ENCODE results near the gene MYO9B.
A peak's percentile ranks its signal among the peaks of the same experiment; 100 is the strongest.
"Not testable (repeated sequence)": the region's sequence is repeated elsewhere in the genome, so short reads cannot be mapped to it uniquely, and the experiment has no call there.

MYO9B gene

DNA sequence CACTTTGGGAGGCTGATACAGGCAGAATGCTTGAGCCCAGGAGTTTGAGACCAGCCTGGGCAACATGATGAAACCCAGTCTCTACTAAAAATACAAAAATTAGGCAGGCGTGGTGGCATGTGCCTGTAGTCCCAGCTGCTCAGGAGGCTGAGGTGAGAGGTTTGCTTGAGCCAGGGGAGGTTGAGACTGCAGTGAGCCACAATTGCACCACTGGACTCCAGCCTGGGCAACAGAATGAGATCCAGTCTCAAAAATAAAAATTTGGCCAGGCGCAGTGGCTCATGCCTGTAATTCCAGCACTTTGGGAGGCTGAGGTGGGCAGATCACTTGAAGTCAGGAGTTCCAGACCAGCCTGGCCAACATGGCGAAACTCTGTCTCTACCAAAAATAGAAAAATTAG is 19.1 kb downstream of the MYO9B start:
- DNase-seq, result not testable (repeated sequence)

DNA sequence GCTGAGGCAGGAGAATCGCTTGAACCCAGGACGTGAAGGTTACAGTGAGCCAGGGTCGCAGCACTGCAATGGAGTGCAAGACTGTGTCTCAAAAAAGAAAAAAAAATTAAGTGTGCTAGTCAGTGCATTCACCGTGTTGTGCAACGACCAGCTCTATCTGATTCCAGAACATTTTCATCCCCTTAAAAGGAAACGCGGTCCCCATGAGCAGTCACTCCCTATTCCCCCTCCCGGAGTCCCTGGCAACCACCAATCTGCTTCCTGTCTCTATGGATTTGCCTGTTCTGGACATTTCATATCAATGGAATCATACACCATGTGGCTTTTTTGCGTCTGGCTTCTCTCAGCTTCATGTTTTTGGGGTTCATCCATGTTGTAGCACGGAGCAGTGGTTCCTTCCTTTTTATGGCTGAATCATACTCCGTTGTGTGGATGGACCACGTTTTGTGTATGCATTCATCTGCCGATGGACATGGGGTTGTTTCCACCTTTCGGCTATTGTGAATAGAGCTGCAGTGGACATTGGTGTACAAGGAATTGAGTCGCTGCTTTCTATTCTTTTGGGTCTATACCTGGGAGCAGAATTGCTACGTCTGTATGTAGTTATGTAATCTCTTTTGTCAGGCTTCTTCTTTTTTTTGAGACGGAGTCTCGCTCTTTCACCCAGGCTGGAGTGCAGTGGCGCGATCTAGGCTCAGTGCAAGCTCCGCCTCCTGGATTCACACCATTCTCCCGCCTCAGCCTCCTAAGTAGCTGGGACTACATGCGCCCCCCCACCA is 19.8 kb downstream of the MYO9B start:
- DNase-seq, result no peak

DNA sequence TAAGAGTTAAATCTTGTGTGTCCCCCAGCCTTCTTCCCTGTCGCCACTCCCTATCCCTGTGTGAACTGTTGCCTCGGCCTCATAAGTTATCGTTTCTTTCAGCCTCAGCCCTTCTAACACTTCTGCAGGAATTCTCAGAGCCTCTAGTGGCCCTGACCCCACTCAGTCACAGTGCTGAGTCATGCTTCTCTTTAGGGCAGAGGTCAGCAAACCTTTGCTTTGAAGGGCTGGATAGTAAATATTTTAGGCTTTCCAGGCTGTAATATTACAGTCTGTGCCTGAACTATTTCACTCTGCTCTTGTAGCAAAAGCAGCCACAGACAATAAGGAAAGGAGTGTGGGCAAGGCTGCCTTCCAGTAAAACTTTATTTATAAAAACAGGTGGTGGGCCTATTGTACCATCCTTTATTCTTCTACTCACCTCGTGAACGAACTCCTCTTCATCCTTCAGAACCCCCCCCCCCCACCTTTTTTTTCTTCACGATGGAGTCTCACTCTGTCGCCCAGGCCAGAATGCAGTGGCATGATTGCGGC is 22.1 kb downstream of the MYO9B start:
- peak; percentile 60 for DNase-seq

DNA sequence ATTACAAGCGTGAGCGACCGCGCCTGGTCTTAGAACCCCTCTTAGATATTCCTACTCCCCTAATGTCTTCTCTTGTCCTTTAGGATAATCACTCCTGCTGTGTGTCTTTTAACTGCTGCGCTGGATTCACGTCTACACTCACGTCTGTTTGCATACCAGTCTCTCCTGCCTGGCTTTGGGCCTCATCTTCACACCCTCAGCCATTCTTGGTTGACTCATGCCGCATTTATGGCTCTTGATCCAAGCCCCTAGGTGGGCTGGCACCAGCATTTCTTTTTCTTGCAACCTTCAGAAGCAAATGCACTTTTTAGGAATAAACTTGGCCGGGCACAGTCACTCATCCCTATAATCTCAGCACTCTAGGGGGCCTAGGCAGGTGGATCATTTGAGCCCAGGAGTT is 22.7 kb downstream of the MYO9B start:
- no peak for DNase-seq

DNA sequence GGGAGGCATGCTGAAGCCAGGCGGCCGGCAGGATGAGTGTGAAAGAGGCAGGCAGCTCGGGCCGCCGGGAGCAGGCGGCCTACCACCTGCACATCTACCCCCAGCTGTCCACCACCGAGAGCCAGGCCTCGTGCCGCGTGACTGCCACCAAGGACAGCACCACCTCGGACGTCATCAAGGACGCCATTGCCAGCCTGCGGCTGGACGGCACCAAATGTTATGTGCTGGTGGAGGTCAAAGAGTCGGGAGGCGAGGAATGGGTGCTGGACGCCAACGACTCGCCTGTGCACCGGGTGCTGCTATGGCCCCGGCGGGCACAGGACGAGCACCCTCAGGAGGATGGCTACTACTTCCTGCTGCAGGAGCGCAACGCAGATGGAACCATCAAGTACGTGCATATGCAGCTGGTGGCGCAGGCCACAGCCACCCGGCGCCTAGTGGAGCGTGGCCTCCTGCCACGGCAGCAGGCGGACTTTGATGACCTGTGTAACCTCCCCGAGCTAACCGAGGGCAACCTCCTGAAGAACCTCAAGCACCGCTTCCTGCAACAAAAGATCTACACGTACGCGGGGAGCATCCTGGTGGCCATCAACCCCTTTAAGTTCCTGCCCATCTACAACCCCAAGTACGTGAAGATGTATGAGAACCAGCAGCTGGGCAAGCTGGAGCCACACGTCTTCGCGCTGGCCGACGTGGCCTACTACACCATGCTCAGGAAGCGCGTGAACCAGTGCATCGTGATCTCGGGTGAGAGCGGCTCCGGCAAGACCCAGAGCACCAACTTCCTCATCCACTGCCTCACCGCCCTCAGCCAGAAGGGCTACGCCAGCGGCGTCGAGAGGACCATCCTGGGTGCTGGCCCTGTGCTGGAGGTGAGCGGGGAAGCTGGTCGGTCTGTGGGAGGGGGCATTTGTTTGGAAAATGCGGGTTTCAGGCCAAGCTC is 26.4 kb downstream of the MYO9B start:
- DNase-seq, result no peak

DNA sequence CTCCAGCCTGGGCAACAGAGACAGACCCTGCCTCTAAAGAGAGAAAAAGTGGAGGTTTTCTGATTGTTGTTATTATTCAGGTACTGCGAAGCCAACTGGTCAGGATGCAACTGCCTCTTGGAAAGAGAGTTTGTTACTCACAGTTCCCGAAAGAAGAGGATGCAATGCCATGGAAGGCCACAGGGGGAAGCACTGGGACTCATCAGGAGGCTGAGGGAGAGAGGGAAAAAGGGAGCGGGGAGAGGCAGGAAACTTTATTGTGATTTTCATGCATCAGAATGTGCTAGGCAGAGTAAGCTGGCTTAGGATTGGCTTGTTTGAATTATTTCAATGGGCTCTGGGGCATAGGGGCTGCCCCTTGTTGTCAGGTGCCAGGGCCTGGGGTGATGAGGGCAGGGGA is 27.6 kb downstream of the MYO9B start:
- peak; percentile 54 for DNase-seq

DNA sequence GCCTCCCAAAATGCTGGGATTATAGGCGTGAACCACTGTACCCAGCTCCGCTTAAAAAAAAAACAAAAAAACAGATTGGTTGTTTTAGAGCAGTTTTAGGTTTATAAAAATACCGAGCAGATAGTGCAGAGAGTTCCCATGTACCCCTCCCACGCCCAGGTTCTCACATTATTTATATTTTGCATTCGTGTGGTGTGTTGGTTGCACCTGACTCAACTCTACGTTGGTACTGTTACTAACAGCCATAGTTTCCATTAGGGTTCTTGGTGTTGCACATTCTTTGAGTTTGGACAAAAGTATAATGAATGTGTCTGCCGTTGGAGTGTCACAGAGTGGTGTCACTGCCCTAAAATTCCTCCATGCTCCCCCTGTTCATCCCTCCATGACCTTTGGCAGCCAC is 29.1 kb downstream of the MYO9B start:
- DNase-seq, result no peak

DNA sequence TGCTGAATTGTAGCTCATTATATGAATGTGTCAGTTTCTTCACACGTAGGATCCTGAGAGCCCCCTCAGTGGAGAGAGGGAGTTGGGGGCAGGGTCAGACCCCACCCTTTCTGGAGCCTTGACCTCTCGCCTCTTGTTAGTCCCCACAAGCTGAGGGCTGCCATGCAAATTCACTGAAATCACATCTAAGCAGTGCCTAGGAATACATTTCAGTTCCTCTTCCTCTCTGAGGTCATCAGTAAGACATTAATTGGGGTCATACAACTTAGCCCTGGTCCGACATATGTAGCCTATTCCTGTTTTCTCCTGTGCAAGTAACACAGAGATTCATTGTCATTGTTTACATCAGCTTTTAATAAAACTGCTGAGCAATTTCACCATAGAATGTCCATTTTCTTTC is 30.0 kb downstream of the MYO9B start:
- no peak for DNase-seq

DNA sequence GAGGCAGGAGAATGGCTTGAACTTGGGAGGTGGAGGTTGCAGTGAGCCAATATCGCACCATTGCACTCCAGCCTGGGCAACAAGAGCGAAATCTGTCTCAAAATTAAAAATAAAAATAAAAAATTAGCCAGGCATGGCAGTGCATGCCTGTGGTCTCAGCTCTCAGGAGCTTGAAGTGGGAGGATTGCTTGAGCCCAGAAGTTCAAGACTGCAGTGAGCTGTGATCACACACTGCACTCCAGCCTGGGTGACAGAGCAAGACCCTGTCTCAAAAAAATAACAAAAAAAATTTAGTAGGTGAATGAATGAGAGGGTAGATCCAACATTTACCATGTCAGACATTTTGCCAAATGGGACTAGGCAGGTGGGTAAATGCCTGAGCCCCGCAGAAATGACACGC is 31.4 kb downstream of the MYO9B start:
- DNase-seq, result not testable (repeated sequence)

DNA sequence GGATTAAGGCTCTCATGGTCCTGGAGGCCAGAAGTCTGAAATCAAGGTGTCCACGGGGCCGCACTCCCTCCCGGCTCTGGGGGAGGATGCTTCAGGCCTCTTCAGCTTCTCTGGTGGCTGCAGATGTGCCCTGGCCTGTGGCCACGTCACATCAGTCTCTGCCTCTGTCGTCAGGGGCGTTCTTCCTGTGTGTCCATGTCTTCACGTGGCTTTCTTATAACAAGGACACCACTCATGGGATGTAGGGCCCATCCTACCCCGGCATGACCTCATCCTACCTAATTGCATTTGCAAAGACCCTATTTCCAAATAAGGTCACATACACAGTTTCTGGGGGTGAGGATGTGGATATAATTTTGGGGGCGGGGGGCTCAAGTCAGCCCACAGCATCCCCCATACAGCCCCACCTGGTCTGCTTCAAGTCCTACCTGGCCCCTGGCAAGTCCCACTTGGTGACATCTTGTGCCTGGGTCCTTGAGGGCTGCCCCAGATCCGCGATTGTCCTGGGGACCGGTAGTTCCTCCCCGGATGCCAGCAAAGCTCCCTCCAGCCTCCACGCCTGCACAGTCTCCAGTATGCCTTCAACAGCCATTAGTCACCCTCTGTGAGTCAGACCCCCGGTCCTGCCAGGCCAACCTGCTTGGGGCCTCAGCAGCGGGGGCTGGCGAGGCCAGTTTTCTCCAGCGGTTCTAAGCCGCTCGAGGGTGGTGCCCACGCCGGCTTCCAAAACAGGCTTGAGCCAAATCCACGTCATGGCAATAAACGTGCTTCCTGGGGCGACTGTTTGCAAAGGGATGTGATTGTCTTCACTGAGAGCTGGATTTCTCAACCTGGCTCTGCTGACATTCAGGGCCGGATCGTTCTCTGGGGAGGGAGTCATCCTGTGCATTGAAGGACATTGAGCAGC is 32.2 kb downstream of the MYO9B start:
- DNase-seq, result peak; percentile 54

DNA sequence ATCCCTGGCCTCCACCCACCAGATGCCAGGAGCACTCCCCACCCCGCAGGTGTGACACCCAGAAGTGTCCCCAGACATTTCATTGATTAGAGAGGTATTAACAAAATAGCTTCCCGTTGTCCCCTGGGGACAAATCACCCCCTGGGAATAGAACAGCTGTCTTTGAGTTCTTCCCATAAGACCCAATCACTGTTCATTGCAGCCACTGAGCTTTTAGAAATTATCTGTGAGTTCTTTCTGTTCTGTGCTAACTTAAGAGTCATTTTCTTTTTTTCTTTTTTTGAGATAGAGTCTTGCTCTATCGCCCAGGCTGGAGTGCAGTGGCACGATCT is 32.8 kb downstream of the MYO9B start:
- no peak for DNase-seq

DNA sequence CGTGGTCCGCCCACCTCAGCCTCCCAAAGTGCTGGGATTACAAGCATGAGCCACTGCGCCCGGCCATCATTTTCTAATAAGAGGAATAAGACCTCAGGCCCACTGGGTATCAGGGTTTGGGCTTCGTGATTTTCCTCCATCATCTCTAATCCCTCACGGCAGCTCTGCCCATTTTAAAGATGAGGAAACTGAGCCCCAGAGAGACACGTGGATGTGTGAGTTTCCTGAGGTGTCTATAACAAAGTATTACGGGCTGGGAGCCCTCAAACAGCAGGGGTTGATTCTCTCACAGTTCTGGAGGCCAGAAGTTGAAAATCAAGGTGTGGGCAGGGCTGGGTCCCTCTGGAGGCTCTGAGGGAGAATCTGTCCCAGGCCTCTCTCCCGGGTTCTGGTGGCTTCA is 33.7 kb downstream of the MYO9B start:
- no peak for DNase-seq

DNA sequence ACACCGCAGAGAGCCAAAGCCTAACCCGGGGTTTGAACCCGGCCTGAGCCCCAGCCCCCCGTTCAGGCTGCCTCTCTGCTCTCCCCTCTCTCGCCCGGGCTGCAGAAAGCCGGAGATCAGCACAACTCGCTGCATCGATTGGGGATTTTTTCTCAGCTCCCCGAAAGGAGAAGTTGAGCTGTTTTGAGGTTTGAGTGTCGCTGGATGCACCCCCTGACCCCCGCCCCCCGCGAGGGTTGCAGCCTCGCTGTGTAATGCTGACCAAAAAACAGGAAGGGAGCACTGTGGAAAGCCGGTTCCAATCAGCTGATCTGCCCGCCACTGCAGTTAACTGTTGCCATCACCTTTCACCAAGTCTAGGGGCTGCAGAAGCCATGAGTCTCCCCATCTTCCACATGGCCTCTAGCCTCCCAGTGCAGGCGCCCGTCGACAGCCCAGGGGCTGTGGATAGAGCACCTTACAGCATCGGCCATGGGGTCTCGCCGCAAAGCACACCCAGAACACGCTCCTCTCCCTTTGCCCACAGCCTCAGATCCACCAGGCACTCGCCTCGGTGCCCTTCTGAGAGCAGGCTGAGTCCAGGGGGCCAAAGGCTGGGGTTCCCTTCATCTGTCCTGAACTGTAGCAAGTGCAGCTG is 34.5 kb downstream of the MYO9B start:
- DNase-seq, result peak; percentile 93

DNA sequence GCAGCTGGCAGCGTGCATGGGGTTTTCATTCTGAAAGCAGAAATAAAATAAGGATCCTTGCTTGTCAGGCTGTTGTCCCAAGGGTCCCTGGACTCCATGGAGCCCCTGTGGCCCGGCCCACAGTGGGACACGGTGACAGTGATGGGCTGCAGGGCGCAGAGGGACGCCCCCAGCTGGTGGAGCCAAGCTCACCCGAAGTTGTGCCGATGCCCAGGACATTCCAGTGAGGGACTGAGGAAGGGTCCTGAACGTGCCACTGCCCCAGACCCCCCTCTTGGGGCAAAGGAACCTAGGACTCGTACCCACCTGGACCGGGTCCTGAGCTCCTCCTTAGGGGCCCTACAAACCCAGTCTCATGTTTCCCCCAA is 35.0 kb downstream of the MYO9B start:
- no peak for DNase-seq

DNA sequence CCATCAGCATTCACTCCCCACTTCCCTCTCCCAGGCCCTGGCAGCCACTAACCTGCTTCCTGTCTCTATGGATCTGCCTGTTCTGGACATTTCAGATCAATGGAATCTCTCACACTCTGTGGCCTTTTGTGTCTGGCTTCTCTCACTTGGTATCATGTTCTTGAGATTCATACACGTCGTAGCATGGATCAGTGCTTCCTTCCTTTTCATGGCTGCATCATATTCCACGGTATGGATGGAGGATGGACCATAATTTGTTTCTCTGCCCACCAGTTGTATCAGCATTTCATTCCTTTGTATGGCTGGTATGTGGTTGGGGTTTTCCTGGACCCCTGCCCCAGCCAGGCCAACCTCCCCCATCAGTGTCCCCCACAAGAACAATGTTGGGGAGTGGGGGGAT is 36.2 kb downstream of the MYO9B start:
- DNase-seq, result no peak

DNA sequence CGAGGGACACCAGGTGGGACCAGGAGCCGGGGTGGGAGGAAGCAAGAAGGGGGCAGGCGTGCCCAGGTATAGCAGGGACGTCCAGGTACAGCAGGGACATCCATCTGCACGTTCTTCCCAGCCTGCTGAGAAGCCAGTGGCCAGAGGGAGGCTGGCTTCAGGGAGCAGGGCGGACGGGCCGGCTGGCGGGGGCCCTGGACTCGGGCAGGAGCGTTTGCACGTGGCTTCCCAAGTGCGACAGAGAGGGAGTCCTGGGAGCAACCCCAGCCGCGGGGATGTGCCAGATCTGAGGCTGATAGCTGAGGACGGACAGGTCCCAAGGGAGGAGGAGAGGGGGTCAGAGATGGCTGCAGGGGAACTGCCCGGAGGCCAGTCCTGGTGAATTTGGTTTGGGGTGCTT is 36.7 kb downstream of the MYO9B start:
- DNase-seq, result no peak

DNA sequence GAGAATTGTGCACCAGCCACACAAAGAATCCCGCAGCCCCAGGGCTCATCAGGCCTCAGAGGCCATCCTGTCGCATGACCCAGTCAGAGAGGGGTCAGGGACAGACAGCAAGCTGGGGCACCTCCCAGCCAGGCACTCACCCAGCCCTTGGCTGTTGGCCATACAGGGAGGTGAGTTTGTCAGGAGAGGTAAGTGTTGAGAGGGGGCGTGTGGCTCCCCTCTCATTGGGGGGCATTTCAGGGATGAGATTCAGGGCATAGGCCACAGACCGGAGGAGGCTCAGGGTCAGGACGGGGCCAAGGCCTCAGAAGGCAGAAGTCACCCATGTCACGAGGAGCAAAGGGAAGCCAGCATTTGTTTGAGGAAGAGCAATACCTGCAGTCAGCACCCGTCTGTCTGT is 37.1 kb downstream of the MYO9B start:
- no peak for DNase-seq

DNA sequence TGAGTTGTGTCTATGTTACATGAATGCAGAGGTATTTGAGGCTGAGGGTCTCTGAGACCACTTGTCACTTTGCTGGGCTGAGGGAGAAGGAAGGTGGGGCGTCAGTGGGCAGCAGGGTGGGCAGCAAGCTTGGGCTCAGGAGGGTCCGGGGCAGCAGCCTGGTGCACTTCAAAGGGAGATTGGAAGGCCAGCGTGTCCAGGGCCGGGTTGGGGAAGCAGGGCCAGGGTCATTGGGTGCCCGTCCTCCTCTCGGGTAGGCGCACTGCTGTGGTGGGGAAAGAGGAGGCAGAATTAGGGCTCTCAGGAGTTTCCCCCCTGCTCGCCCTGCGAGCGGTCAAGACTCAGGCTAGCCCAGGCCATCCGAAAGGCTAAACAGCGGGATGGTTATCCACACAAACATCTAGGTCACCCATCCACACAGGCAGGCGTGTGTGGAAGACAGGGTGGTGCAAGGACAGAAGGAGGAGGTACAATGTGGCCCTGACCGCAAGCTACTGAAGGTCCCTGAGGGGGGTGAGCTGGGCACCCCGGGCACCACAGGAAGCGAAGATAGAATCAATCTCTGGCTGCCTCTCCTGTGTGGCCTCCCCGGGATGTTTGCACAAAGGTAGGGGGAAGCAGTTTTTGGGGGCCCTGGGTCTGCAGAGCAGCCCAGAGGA is 37.7 kb downstream of the MYO9B start:
- peak; percentile 41 for DNase-seq

DNA sequence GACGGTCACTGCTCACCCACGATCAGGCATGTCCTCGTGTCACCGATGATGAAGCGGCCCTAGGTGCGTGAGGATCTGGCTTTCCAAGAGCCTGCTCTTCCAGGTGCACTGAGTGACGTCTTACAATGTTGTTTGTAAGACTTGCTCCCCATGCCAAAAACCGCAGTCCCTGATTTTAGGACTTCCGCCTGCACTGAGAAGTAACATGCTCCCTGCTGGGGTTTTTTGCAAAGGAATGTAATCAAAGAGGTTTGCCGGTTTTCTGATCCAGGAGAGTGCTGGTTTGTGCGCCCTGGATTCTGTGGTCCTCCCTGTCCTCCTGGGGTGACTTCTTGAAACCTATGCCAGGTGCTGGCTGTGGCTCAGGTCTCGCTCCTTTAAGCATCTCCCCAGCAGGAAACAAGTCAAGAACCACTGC is 38.8 kb downstream of the MYO9B start:
- DNase-seq, result no peak

DNA sequence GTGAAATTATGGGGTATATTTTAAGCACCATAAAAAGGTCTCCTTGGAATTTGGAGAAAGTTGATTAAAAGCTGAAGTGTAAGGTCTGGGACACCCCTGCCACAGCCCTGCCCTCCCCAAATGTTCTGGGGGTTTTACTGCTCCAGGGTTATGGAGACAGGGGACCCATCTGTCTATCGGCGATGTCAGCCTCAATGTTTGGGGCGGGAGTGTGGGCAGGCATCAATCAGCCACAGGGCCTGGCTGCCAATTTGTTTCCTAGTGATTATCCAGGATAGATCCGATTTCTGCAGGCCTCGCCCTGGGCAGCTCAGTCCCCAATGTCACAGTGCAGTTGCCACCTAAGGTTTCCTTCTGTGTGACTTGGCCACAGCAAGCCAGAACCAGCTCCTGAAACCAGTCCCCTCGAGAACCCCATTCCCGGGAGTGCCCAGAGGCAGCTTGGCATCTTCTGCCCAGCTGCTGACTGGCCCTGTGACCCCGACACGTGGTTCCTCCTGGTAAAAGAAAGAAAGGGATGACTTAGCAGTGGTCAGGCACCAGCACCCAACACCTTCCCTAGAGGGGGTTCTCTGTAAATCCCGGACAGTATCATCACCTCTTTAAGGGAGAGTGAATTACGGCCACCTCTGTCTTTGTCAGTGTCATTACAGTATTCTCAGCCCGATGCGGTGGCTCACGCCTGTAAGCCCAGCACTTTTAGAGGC is 41.6 kb downstream of the MYO9B start:
- DNase-seq, result no peak

DNA sequence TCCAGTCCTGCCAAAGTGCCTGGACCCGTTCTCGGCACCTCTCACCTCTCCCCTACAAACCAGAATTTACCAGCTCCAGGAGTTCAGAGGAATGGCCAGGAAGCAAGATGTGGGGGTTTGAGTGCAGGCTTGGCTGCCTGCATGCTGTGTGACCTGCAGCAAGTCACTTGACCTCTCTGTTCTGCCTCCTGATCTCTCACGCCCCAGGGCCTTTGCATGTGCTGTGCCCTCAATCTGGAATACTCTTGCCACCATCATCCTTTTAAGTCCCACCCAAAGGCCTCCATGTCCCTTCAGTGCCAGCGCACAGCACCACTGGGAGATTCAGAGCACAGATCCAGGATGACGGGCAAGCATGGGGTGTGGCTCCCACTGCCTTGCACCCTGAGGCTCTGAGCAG is 43.4 kb downstream of the MYO9B start:
- DNase-seq, result no peak
